Measurements from ENCODE around the gene ITPRIPL2.

Gene ITPRIPL2

GRCh38 chr16:19093631-19094541 is 19.9 kb upstream of the ITPRIPL2 start:
- no peak for DNase-seq

- DNase-seq: peak; percentile 90
These were observed 19.0 kb upstream of the ITPRIPL2 start for GRCh38 chr16:19094542-19095365.

- peak; percentile 18 for DNase-seq
These were observed 18.1 kb upstream of the ITPRIPL2 start for GRCh38 chr16:19095654-19096053.

DNA sequence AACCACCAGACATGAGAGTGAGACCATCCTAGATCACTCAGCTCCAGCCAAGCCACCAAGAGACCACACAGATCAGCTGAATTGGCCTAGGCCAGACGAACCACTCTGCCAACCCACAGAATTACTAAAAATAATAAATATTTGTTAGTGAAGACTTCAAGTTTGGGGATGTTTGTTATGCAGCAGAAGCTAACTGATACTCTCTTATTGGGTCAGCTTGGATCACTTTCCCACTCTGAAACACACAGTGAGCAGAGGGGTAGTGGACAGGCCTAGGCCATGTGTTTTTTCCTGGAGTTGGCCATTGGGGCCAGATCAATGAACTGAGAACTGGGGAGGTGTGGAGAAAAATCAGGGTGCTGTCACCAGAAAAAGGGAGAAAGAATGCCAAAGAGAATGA is 15.6 kb upstream of the ITPRIPL2 start:
- no peak for DNase-seq

DNA sequence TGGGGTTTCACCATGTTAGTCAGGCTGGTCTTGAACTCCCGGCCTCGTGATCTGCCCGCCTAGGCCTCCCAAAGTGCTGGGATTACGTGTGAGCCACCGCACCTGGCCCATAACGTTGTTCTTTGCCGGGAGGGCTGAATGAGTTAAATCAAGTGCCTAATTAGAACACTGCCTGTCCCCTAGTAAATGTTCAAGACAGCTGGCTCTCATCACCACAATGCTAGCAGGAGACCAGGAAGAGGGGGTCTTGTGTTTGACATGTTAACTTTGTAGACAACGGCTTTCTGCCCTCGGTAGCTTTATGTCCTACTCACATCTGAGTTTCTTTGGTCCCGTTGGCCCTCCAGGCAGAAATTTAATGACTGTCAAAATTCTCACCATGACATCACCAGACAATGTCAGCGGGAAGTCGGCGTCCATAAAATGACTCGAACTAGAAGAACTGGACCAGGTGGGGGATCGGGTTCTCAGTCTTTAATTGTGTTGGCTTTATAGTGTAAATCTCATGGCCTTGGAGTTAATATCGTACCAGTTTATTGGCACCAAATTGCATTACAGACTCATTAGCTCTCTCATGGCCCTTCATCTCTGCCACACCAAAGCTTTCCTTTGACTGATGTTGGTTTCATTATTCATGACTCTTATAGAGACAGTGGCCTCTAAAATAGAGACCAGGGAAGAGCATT is 11.4 kb upstream of the ITPRIPL2 start:
- DNase-seq: no peak

GRCh38 chr16:19104607-19105006 is 9.2 kb upstream of the ITPRIPL2 start:
- DNase-seq: no peak

- no peak for DNase-seq
These were observed 8.6 kb upstream of the ITPRIPL2 start for GRCh38 chr16:19105131-19105530.

DNA sequence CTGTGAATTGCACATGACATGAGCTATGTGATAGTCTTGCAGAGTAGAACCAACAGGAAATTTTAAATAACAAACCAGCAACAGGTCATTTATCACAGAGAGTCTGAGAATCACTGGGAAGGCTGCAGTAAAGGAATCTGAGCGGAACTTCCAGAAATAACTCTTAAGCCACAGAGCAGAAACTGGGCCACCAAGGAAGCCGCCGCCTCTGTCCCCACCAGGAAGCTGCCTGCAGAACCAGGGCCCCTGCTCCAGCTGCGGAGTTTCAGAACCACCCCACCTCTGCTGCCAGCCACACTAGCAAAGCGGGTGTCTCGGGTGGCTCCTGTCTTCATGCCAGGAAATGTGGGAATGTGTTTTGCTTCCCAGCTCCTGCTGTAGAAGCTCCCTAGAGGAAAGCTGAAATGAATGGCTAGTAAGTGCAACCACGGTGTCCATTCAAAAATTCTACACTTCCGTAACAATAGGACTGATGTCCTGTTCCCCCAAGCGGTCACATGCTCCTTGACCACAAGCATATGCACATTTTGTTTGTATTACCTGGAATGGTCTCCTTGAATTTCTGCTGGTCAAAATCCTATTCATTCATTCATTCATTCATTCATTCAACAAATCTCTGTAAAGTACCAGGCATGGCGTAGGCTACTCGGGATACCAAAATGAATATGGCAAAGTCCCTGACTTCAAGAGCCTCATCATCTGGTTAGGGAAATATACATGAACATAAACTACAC is 7.7 kb upstream of the ITPRIPL2 start:
- DNase-seq: peak; percentile 61

DNA sequence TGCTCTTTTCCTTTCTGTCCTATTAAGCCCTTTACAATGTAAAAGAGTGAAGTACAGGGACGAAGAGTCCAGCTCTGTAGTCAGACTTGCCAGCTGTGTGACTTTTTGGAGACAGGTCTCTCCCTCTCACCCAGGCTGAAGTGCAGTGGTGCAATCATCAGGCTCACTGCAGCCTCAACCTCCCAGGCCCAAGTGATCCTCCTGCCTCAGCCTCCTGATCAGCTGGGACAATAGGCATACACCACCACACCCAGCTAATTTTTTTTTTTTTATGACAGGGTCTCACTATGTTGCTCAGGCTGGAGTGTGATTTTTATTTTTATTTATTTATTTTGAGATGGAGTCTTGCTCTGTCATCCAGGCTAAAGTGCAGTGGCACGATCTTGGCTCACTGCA is 7.1 kb upstream of the ITPRIPL2 start:
- no peak for DNase-seq

DNA sequence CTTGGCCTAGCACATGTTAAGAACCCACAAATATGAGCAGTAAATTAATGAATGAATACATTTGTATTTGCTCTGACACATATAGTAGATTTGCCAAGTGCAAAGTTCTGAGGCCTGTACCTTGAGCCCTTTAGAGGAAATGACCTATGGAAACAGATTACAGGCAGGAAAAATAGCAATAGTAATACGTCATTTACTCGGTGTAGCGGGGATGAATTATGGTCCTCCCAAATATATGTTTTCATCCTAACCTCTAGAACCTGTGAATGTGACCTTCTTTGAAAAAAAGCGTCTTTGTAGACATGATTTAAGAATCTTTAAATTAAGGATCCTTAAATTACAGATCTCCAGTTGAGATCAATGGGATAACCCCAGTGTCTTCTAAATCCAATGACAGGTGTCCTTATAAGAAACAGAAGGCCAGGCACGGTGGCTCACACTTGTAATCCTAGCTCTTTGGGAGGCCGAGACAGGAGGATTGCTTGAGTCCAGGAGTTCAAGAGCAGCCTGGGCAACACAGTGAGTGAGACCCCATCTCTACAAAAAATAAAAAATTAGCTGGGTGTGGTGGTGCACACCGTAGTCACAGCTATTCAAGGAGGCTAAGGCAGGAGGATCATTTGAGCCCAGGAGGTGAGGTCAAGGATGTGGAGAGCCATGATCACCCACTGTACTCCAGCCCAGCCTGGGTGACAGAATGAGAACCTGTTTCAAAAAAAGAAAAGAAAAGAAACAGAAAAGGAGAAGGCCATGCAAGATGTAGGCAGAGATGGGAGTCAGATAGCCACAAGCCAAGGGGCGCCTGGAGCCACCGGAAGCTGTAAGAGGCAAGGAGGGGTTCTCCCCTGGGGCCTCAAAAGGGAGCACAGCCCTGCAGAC is 5.1 kb upstream of the ITPRIPL2 start:
- no peak for DNase-seq

GRCh38 chr16:19109288-19109664 is 4.5 kb upstream of the ITPRIPL2 start:
- DNase-seq: no peak

- DNase-seq: no peak
These were observed 3.0 kb upstream of the ITPRIPL2 start for GRCh38 chr16:19110537-19111360.

- DNase-seq: no peak
These were observed 1.7 kb upstream of the ITPRIPL2 start for GRCh38 chr16:19112099-19112407.

GRCh38 chr16:19114359-19115147 is 789 bp downstream of the ITPRIPL2 start:
- DNase-seq: no peak

DNA sequence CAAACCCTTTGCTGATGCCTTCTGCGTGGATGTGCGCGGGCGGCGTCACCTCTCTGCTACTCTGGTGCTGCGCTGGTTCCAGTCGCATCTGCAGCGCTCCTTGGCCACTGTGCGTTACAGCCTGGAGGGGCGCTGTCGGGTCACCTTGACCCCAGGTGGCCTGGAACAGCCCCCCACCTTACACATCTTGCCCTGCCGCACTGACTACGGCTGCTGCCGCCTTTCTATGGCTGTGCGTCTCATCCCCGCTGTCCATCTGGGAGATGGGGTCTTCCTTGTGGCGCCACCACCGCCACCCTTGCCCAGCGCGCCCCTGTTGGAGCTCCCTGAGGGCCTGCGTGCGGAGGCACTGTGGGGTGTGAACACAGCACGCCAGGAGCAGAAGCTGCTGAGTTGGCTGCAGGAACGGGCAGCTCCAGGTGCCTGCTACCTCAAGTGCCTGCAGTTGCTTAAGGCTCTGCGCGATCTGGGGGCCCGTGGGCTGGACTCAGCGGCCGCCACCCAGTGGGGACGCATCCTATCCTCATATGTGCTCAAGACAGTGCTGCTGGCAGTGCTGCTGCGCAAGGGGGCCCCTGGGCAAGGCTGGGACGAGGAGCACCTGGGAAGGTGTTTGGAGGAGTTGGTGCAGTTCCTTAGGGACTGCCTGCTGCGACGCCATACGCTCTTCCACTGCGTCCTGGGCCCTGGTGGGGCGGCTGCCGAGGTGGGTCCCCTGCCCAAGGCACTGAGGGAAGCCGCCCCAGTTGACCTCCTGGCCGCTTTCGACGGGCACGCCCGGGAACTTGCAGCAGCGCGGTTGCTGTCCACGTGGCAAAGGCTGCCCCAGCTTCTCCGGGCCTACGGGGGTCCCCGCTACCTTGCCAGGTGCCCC is 1.6 kb downstream of the ITPRIPL2 start:
- DNase-seq: no peak

DNA sequence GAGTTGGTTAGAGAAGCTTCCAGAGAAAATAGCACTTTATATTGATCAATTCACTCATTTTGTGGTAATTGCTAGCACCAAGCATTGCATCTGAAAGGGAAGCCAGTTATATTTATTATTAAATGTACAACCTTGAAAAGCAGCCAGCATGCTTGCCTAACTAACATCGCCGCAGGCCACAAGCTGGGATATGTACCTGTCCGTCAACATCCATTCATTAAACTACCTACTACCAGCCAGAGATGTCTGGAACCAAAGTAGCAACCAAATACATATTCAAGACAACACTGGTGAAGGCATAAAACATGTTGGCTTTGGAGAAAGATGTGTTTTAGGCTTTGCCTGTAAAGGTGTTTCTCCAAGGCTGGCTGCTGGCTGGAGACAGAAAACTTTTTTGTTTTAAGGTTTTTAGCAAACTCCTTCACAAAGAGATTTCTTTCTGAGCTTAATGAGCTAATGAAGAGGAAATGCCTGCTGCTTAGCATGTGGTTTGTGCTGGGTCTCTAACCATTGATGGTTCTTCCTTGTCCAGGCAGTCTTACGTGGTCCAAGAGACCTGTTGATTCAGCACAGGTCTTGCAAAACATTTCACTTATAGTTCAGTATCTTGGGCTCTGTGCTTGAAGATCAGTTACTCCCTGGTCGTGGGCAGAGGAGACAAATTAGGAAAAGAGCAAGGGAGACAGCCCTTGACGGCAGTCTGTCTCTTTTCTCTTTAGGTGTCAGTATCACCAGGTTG is 3.1 kb downstream of the ITPRIPL2 start:
- DNase-seq: peak; percentile 20

DNA sequence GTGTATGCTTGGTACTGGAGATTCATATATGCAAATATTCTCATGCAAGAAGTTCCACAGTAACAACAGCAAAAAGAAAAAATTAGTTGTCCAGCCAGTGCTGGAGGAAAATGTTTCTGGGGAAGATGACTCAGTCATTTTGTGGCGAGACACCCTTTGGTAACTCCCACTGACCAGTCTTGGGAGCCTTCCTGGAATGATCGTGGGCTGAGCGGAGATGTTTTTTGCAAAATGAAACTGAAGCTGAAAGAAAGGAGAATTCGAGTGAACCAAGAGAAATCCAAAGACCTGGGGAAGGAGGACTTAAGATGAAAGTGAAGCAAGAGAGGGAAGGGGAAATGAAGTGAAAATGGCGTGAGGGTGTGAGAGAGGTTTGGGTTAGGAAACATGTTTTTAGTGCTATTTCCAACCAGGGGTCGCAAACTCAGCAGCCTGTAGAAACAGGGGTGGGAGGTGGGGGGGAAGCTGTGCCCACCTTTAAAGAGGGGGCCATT is 5.2 kb downstream of the ITPRIPL2 start:
- peak; percentile 94 for DNase-seq

DNA sequence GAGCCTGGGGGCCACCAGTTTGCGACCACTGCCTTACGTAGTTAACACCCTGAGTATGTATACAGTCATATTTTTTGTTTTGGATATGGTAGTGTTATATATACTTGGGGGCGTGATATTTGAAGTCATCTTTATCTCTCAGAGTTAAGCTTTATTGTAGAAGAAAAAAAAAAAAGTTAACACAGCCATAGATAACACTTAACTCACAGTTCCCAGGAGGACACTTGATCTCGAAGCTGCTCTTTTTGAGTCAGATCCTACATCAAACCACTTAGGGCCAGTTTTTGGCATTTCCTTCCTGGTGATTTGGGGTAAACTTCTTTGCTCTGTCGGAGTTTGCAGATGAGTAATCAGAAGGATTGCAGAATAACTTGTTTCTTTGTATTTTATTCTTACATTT is 5.8 kb downstream of the ITPRIPL2 start:
- DNase-seq: peak; percentile 49

Data from MV-4-11 (cell line).